Measurements from ENCODE around the gene UBE2A. TPM values are rescaled to one million over a fixed set of nuclear protein-coding genes. Genes with fewer than 3 reads are reported as not detected.
A peak's percentile ranks its signal among the peaks of the same experiment; 100 is the strongest.

UBE2A gene
- total RNA-seq, 1 experiment from 2014 or later = 105 TPM

DNA sequence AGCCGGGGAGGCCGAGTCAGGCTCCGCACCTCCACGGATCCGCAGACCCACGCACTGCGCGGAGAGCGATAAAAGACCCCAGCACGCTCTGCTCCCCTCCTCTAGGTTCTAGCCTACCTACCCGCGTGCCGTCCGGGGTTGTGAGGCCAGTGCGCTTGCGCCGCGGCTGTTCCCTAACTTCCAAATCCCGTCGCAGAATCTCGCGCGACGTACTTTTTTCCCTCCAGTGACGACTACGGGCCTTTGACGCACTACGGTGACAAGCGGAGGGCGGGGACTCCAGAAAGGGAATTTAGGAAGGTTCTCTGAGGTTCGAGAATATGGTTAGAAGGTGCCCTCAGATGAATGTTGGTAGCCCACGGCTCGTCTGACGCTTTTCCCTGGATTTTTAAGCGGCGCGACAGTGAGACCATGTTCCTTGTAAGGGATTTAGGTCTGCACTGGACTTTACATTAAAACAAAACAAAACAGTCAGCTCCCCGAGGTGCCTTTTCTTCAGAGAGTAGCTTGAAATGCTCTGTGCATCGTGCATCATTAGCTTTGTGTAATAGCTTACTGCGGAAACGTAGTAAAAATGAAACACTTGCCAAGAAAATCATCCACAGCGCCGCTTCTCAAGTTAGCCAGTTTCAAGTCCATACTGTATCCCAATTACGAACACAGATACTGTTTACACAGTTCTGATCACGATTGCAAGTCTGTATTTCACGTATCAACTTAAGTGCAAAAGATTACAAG lies 32.1 kb downstream of the UBE2A start, which contains the start of gene NKRF:
Gene NKRF (minus strand): TSS at position 145 of the 738 bp plus-strand sequence.
- DNase-seq (ENCODE audit: extremely low read depth, low read depth) = peak; percentile 95

DNA sequence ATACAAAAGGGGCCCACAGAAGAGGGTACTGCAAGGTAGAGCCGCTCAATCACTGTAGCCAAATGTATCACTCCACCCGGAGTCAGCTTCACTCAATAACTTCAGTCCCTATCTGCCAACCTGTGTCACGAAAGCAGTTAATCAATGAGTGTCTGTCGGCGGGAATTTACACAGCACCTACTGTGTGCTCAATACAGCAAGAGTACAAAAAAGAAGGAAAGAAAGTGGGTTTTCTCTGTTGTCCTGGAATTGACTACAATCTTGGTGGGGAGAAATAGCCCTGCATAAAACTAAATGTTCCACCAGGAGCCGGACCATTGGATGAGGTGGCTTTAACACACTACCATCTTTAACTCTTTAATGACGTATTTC lies 32.6 kb downstream of the UBE2A start:
- no peak for DNase-seq (ENCODE audit: extremely low read depth, low read depth)

DNA sequence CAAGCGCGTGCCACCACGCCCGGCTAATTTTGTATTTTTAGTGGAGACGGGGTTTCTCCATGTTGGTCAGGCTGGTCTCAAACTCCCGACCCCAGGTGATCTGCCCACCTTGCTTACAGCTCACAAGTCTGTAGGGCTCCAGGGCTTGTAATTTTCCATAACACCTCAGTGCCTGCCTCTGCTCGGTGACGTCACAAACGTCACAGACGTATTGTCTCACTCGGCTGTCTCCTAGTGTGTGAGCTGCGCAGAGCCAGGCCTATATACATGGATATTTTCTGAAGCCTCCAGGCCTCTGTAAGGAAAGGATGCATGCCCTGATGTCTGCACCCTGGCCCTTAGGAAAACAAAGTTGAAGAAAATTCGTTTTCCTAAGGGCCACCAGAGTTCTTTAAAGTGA lies 40.4 kb downstream of the UBE2A start:
- no peak for DNase-seq (ENCODE audit: extremely low read depth, low read depth)

DNA sequence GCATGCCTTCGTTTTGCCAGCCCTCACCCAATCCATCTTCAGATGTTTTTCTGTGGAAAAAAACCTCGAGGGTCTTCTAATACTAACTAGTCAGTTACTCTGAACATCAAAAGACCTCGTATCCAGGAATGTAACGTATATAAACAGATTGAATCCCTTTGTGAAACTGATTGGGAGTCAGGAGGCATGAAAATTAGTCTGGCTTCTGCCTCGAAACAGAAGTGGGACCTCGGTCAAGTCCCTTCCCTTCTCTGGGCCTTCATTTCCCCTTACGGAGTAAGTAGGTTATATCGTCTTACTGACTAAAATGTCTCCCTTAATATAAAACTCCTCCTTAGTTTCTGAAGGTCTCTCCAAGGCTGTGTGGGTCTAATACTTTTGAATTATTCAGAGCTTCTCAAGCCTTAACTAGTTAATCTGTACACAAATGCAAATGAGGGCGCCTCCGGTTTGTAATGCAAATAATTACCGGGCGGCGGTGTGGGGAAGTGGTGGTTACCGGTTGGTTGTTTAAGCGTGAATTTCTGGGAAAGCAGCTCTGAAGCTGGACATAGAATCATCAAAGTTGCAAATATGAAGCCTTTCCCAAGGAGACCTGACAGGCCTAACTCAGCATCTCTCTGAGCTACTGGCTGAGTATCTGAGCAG lies 43.3 kb downstream of the UBE2A start:
- no peak for DNase-seq (ENCODE audit: extremely low read depth, low read depth)

DNA sequence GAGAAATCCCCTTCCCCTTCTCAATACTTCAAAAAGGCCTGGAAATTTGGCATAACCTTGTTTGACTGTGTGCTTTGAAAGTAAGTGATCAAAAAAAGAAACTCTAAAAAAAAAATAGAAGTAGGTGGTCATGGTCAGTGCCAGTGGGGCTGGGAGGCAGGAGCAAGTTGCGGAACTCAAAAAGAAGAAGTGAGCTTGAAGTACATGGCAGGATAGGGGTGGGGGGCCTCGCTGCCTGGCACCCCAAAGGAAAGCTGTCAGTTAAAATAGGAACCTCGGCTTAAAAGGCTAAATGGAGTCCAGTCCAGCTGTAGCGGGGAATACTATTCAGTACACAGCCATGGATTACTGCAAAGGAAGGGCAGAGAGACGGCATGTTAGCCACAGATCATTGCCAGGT lies 44.1 kb downstream of the UBE2A start:
- DNase-seq (ENCODE audit: extremely low read depth, low read depth) = no peak

DNA sequence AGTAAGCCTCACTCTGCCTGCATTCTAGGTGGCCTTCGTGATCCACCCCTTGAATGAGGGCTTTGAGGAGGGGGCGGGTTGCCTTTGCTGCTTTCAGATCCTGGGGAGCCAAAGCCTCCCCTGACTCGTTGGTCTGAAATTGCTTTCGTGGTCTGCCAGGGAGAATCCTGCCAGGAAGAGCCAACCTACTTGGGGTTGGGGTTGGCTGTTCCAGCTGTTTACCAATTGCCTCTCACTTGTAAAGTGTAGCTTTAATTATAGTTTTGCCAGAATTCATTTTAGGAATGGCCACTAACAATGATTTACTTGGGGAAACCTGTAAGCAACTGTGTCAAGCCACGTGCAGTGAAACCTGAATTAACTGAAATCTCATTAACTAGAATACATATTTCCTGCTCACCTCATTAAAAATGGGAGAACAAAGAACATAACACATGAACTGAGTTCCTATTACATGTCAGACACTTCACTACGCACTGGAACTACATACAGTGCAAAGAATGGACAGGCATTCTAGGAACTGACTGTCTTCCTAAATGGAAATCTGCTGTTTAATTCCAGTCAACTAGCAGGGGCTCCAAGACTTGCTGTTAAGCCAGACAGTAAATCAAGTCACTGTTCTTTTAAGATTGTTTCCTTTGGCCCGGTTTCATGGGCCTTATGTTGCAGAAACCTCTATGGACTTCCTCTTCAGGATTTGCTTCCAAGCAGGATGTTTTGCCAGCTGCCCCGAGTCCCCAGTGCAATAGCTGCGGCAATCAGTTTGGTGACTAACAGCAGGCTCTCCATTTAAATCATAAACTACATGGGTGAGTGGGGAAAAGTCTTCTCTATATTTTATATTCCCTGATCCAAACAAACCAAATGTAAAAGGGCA lies 48.2 kb downstream of the UBE2A start:
- no peak for DNase-seq (ENCODE audit: extremely low read depth, low read depth)

DNA sequence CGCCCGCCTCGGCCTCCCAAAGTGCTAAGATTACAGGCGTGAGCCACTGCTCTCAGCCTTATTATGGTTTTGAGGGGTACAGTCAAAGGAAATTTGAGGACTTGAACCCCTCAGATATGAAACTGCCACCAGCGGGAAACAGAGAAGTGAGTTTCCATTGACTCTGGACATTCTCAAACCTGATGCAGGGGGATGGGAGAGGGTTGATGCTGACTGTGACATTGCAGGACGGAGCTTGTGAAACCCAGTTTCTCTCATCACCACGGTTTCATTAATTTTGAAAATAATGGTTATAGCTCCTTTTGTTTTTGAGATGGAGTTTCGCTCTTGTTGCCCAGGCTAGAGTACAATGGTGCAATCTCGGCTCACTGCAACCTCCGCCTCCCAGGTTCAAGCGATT lies 50.1 kb downstream of the UBE2A start:
- no peak for DNase-seq (ENCODE audit: extremely low read depth, low read depth)

DNA sequence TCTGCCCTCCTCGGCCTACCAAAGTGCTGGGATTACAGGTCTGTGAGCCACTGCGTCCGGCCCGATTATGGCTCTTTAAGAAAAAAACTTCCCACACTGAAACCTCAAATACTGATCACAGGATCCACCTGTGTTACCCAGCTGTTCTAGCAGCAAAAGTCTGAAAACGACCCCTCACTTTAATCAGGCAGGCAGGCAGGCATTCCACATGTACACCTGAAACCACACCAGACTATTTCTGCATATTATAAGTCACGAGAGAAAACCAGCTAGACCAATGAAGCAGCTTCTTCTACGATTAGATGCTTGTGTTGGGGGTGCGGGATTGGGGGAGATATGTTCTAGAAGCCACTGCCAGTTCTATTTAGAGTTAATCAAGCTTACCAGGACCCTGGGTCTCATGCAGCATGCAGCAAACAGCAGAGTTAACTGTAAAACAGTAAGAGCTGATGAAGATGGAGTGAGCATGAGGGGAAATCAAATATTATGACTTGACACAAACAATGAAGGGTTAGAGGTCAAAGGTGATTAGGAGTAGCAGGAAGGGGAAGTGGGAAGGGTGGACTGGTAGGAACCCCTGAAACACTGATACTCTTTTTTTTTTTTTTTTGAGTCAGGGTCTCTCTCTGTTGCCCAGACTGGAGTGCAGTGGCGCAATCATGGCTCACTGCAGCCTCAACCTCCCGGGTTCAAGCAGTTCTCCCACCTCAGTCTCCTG lies 50.7 kb downstream of the UBE2A start:
- no peak for DNase-seq (ENCODE audit: extremely low read depth, low read depth)

DNA sequence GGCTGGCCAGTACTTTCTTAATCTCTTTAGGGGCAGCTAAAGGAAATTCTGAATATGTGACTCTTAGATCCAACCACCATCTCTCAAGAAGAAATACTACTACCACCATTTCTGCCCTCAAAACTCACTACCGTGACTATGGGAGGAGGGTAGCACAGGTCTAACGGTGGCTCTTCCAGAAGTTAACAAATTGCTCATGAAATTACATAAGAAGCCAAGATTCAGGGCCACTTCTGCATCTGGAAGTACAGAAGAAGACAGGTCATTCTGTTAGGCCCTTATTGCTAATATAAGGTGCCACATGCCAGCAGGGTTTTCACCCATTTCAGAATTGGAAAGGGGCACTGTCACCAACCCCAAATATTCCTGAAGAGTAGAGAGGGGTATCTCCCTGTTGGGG lies 51.5 kb downstream of the UBE2A start:
- no peak for DNase-seq (ENCODE audit: extremely low read depth, low read depth)

Other genes with a start within 250 kb of the UBE2A start
- 44.5 and 45.8 TPM in 2 replicates for gene SLC25A43, start 175.2 kb upstream of the UBE2A start, total RNA-seq (2014; rRNA removed; shearing (Covaris generic))
- 695 and 806 TPM in 2 replicates for gene SLC25A5, start 106.1 kb upstream of the UBE2A start, total RNA-seq (2014; rRNA removed; shearing (Covaris generic))
- gene STEEP1, start 9.2 kb upstream of the UBE2A start, total RNA-seq (2014; rRNA removed; shearing (Covaris generic)) = 53.3 and 59.7 TPM in 2 replicates
- 15.3 and 15.4 TPM in 2 replicates for gene NKRF, start 31.9 kb downstream of the UBE2A start, total RNA-seq (2014; rRNA removed; shearing (Covaris generic))
- 7.0 and 8.9 TPM in 2 replicates for gene SEPTIN6, start 118.6 kb downstream of the UBE2A start, total RNA-seq (2014; rRNA removed; shearing (Covaris generic))
- gene SOWAHD, start 184.0 kb downstream of the UBE2A start, total RNA-seq (2014; rRNA removed; shearing (Covaris generic)) = not detected in 2 replicates
- gene RPL39, start 217.1 kb downstream of the UBE2A start, total RNA-seq (2014; rRNA removed; shearing (Covaris generic)) = 6,322 and 6,424 TPM in 2 replicates